MM.1S (cell line): Measurements from ENCODE around the gene DENND4A.

Experiments
- CTCF ChIP-seq: fragments of 300-600 bp; sonication (generic); IDR thresholded peaks from 2 replicates; pipeline ENCODE4 v1.5.1; 2016; ENCODE audit warnings: antibody characterized with exemption, low read length, mixed read lengths
- EZH2phosphoT487 ChIP-seq: fragments of 300-600 bp; sonication (generic); IDR thresholded peaks from 2 replicates; pipeline ENCODE4 v1.6.1; 2018; ENCODE audit warnings: antibody characterized with exemption, low read length

- TF ChIP-seq CTCF = no peak
- no peak for TF ChIP-seq EZH2phosphoT487
These were observed 13.8 kb downstream of the DENND4A start for GRCh38 chr15:65778269-65778668.
